ENCODE results near the gene MYCT1. TPM values are rescaled to one million over a fixed set of nuclear protein-coding genes. Genes with fewer than 3 reads are reported as not detected.

The MYCT1 gene
- total and polyA plus RNA-seq, 3 experiments from 2014 or later = not detected

DNA sequence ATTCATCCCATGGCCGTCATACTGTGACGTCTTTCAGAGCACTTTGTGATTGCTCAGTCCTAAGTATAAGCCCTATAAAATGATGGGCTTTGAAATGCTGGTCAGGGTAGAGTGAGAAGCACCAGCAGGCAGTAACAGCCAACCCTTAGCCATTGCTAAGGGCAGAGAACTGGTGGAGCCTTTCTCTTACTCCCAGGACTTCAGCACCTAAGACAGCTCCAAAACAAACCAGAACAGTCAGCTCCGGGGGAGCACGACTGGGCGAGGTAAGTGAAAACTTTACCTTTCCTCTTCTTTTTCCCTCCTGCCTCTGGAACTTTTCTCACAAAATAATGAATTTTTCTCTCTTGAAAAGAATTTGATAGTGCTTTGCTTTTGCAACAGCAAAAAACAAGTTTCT lies 53.0 kb downstream of the MYCT1 start, which contains the start of gene VIP:
Gene VIP (plus strand): TSS at position 104 of the 400 bp plus-strand sequence. CDS start 1,381 bp downstream, outside the sequence.
- no peak for DNase-seq
- H3K4me1 ChIP-seq (ENCODE audit: insufficient read depth, low read length) = no peaks in the 10 kb centered on the region
- peaks cover 0 to 10% of the 10 kb centered on the region in 2 donors for H3K27me3 Mint-ChIP-seq
- no peak within 1 kb of the TSS for H3K4me3 Mint-ChIP-seq
- H3K4me3 ChIP-seq (ENCODE audit: low read length) = no peak within 1 kb of the TSS
- H3K27ac Mint-ChIP-seq = no peak within 1 kb of the TSS
- no peaks in the 10 kb centered on the region for H3K9me3 Mint-ChIP-seq
- CTCF ChIA-PET = no interaction called here
- no peaks in the 10 kb centered on the region for H3K9me3 ChIP-seq (ENCODE audit: low read length)
- POLR2A ChIA-PET = no interaction called here
- no peaks in the 10 kb centered on the region for H3K36me3 ChIP-seq (ENCODE audit: insufficient read depth, low read length)
- no peaks in the 10 kb centered on the region for H3K4me1 Mint-ChIP-seq
- H3K27ac ChIP-seq (ENCODE audit: low read depth, low read length) = no peak within 1 kb of the TSS
- H3K36me3 Mint-ChIP-seq = no peaks in the 10 kb centered on the region
- H3K27me3 ChIP-seq (ENCODE audit: insufficient read depth, low read length, poor library complexity, severe bottlenecking) = no peaks in the 10 kb centered on the region

DNA sequence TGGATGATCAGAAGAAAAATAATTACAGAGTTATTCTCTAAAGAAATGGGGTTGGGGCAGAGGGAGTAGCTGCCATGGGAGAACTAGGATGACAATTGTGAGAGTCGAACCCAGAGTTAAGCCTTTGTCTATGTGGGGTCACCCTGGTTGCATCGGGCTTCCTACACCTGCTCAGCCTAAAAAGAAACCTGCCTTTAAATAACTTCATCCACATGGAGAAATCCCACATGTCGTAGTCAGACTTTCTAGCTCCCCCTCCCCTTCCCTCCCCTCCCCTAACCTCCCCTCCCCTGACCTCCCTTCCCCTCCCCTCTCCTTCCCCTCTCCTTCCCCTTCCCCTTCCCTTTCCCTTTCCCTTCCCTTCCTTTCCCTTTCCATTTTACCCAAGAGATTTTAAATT lies 67.6 kb downstream of the MYCT1 start:
- no peaks in the 10 kb centered on the region for H3K36me3 ChIP-seq (ENCODE audit: insufficient read depth, low read length)
- peaks cover 2 to 4% of the 10 kb centered on the region in 2 donors for H3K27me3 Mint-ChIP-seq
- H3K4me1 Mint-ChIP-seq = no peaks in the 10 kb centered on the region
- H3K9me3 ChIP-seq (ENCODE audit: low read length) = no peaks in the 10 kb centered on the region
- no peaks in the 10 kb centered on the region for H3K9me3 Mint-ChIP-seq
- H3K36me3 Mint-ChIP-seq = no peaks in the 10 kb centered on the region
- no peaks in the 10 kb centered on the region for H3K4me1 ChIP-seq (ENCODE audit: insufficient read depth, low read length)
- H3K27ac Mint-ChIP-seq = no peak overlapping the region
- no peak overlapping the region for H3K4me3 Mint-ChIP-seq
- H3K4me3 ChIP-seq (ENCODE audit: low read length) = no peak overlapping the region
- no peaks in the 10 kb centered on the region for H3K27me3 ChIP-seq (ENCODE audit: insufficient read depth, low read length, poor library complexity, severe bottlenecking)
- POLR2A ChIA-PET = no interaction called here
- H3K27ac ChIP-seq (ENCODE audit: low read depth, low read length) = no peak overlapping the region
- CTCF ChIA-PET = no interaction called here
- no peak for DNase-seq

DNA sequence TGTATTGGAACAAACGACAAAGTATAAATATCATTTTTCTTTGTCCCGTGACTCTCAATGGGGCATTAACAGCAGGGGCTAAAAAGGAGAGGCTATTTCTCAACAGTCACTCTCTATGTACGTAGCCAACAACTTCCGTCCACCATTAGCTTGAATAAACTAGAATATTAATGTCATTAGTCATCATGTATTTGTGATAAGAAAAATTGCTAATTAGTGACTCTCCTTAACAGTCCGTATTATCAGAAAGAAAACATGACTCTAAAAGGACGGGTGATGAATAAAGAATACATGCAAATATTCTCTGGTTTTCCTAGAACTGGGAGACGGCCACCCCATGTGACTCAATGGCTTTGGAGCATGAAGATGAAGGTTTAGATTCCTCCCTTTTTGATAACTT lies 71.5 kb downstream of the MYCT1 start:
- DNase-seq = no peak
- Histone ChIP-seq H3K9me3 (ENCODE audit: low read length) (no peaks in the 10 kb centered on the region), H3K4me3 (ENCODE audit: low read length) (no peak overlapping the region), H3K4me1 (ENCODE audit: insufficient read depth, low read length) (no peaks in the 10 kb centered on the region), H3K36me3 (ENCODE audit: insufficient read depth, low read length) (no peaks in the 10 kb centered on the region), H3K27me3 (ENCODE audit: insufficient read depth, low read length, poor library complexity, severe bottlenecking) (no peaks in the 10 kb centered on the region), H3K27ac (ENCODE audit: low read depth, low read length) (no peak overlapping the region)
- H3K4me1 Mint-ChIP-seq = no peaks in the 10 kb centered on the region
- POLR2A ChIA-PET = no interaction called here
- no peaks in the 10 kb centered on the region for H3K9me3 Mint-ChIP-seq
- no peak overlapping the region for H3K27ac Mint-ChIP-seq
- H3K4me3 Mint-ChIP-seq = no peak overlapping the region
- no peaks in the 10 kb centered on the region for H3K36me3 Mint-ChIP-seq
- CTCF ChIA-PET = no interaction called here
- H3K27me3 Mint-ChIP-seq = peaks cover 2 to 10% of the 10 kb centered on the region in 2 donors

DNA sequence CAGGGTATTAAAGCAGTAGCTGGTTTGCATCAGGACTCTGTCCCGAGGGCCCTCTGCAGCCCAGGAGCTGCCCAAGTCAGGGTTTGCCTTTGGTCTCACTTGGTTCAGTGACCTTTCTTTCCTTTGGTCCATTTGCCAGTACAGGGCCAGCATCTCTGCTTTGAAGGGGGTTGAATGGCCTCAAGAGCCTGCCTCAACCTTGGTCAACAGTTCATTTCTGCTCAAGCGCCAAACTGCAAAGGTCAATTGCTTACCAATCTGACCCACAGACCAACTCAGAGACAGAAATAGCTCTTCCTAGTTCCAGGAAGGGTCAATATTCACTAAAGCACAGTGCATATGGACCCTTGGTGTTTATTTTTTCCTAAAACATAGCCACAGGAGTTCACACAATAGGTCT lies 72.3 kb downstream of the MYCT1 start:
- H3K4me1 ChIP-seq (ENCODE audit: insufficient read depth, low read length) = no peaks in the 10 kb centered on the region
- H3K9me3 ChIP-seq (ENCODE audit: low read length) = no peaks in the 10 kb centered on the region
- H3K4me3 Mint-ChIP-seq = no peak overlapping the region
- H3K36me3 ChIP-seq (ENCODE audit: insufficient read depth, low read length) = no peaks in the 10 kb centered on the region
- H3K27me3 ChIP-seq (ENCODE audit: insufficient read depth, low read length, poor library complexity, severe bottlenecking) = no peaks in the 10 kb centered on the region
- H3K9me3 Mint-ChIP-seq = no peaks in the 10 kb centered on the region
- H3K27me3 Mint-ChIP-seq = peaks cover 2 to 10% of the 10 kb centered on the region in 2 donors
- CTCF ChIA-PET = no interaction called here
- H3K4me3 ChIP-seq (ENCODE audit: low read length) = no peak overlapping the region
- no peaks in the 10 kb centered on the region for H3K4me1 Mint-ChIP-seq
- H3K27ac ChIP-seq (ENCODE audit: low read depth, low read length) = no peak overlapping the region
- POLR2A ChIA-PET = no interaction called here
- H3K36me3 Mint-ChIP-seq = no peaks in the 10 kb centered on the region
- no peak overlapping the region for H3K27ac Mint-ChIP-seq
- DNase-seq = no peak

DNA sequence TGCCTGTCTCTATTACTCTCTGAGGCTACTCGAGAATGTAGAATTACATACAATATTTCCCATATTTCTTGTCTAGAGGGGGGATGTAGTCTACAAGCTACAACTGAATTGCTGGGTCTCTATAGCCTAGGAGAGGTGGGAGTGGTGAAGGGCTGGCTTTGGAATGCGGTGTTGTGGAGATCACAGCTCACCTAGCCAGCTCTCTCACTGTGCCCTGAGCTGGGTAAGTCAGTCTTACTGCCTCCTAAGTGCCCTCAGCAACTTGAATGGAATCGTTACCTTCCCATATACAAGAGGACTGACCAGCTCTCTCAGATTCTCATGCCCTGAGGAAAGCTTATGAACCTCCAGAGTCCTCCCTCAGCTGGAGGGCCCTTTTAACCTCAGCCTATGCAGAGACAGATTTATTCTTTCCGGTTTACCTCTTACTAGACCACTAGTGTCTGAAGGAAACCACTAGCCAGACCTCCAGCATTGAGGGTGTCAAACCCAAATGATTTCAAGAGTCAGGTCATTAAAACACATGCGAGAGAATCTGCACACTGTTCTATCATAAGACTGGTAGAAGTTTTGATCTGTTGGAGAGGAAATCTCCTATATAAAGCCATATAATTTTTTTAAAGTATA lies 73.5 kb downstream of the MYCT1 start:
- no peaks in the 10 kb centered on the region for H3K4me1 Mint-ChIP-seq
- H3K27me3 Mint-ChIP-seq = peaks cover 0 to 10% of the 10 kb centered on the region in 2 donors
- no peaks in the 10 kb centered on the region for H3K36me3 ChIP-seq (ENCODE audit: insufficient read depth, low read length)
- no peaks in the 10 kb centered on the region for H3K4me1 ChIP-seq (ENCODE audit: insufficient read depth, low read length)
- H3K27ac Mint-ChIP-seq = no peak overlapping the region
- no peak overlapping the region for H3K4me3 Mint-ChIP-seq
- no peak overlapping the region for H3K27ac ChIP-seq (ENCODE audit: low read depth, low read length)
- CTCF ChIA-PET = no interaction called here
- no peaks in the 10 kb centered on the region for H3K9me3 Mint-ChIP-seq
- no peak overlapping the region for H3K4me3 ChIP-seq (ENCODE audit: low read length)
- no peak for DNase-seq
- H3K9me3 ChIP-seq (ENCODE audit: low read length) = no peaks in the 10 kb centered on the region
- POLR2A ChIA-PET = no interaction called here
- H3K36me3 Mint-ChIP-seq = no peaks in the 10 kb centered on the region
- H3K27me3 ChIP-seq (ENCODE audit: insufficient read depth, low read length, poor library complexity, severe bottlenecking) = no peaks in the 10 kb centered on the region

Other genes starting within 250 kb of the MYCT1 start
- gene SYNE1, start 60.5 kb upstream of the MYCT1 start, total RNA-seq = 10 to 100 TPM; 41.0 to 48.4 TPM
- 79.0 TPM for gene SYNE1, start 60.5 kb upstream of the MYCT1 start, polyA plus RNA-seq
- not detected for gene VIP, start 52.9 kb downstream of the MYCT1 start, total RNA-seq
- gene VIP, start 52.9 kb downstream of the MYCT1 start, polyA plus RNA-seq = not detected